Hematopoietic multipotent progenitor cell treated with erythropoietin and hydrocortisone succinate and interleukin-3 and kit ligand, for 4 days (in vitro differentiated cells): ENCODE data around the gene MND1.

ENCODE experiments used
- DNase-seq: peaks from one replicate; pipeline ENCODE4 v3.0.0-alpha.2; 2015

The MND1 gene, protein sequence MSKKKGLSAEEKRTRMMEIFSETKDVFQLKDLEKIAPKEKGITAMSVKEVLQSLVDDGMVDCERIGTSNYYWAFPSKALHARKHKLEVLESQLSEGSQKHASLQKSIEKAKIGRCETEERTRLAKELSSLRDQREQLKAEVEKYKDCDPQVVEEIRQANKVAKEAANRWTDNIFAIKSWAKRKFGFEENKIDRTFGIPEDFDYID

DNA sequence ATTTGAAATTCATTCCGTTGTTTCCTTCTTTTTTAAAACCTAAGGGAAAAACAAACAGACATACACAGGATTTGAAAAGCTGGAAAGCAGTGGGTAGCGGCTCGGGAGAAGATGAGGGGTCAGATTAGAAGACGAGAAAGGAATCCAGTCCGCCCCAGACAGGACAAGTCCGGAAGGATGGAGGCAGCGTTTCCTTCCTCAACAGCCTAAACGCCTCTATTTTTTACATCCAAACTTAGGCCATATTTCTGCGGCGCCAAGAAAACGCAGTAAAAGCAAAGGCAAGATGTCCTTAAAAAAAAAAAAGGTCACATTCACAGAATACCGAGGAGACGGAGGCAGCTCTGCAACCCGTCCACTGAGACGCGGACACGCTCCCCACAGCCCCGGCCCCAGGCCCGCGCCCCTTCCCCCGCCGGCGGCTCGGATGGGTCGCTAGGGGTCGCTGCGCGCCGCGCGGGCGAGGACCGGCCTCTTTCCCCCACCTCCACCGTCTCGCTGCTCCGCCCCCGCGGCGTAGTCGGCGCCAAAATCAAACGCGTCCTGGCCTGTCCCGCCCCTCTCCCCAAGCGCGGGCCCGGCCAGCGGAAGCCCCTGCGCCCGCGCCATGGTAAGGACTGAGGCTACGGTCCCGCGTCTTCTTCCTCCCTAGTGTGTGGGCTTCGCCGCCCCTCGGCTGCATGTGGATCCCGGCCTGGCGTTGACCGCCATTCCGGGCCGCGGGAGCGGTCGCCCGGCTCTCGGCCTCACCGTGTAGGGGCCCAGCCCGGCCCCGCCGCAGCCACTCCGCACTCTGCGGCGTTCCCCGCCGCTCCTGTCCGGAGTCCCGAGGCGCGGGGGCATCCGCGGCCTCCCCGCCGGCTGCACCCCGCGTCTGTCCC lies at the start of gene MND1:
TSS of gene MND1 (plus strand) at position 558 of the 881 bp plus-strand sequence. CDS start at position 608, 50 bp downstream.
- peak; percentile 96 for DNase-seq

DNA sequence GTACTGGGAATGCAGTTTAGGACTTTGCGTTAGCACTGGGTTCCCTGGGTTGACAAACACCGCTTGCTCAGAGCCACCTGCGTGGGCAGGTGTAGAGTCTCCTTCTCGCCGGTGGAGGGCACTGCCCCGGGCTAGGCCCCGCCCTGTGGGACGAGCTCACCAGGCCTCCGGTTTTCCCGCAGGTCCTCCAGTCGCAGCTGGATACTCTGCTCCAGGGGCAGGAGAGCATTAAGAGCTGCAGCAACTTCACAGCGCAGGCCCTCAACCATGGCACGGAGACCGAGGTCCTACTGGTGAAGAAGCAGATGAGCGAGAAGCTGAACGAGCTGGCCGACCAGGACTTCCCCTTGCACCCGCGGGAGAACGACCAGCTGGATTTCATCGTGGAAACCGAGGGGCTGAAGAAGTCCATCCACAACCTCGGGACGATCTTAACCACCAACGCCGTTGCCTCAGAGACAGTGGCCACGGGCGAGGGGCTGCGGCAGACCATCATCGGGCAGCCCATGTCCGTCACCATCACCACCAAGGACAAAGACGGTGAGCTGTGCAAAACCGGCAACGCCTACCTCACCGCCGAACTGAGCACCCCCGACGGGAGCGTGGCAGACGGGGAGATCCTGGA lies 49.2 kb upstream of the MND1 start:
- no peak for DNase-seq

DNA sequence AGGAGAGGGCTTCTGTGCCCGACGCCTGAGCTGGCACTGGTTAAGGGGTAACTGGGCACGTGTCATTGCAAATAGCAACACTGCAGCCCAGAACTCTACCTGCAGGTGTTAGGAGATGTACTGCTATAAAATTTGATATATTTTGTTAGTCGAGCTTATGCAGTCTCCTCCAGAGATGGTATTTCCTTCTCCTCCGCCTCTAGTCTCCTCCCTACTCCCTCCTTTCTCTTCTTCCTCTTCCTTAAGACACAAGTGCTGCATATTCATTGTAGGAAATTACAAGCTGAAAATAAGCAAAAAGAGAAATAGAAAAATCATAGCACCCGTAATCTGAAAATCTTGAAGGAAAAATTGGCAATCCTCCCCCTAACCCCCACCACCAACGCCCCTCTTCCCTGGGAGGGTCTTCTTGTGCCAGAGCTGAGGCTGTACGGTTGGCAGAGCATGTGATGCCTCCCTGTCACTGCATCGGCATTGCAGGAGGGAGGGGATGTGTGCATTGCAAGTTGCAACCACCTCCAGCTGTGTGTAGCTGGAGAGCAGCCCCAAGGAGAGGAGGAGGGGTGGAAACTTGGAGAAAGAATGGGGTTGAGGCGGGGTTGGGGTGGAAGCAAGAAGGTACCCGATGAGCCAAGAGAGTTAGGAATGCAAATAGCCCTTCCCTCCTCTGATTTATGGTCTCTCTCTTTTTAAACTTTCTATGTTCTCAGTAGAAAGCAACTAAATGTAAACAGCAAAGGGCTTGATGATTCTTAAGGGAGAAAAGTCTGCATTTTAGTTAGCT lies 48.3 kb upstream of the MND1 start:
- no peak for DNase-seq

DNA sequence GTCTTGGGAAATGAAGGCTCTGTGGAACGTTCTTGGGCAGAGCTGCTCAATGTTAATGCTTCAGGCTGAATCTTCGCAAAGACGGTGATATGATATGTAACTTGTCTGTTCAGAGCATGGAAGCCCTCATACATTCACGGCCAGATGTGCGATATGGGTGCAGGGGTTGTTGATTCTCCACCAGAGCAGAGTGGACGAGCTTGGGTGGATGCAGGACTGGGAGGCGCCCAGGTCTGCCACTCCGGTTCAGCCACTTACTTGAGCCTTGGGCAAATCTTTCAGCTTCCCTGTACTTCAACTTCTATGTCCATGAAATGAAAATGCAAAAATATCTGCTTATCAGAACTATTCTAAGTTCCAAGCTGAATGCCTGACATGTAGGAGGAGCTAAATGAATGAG lies 47.4 kb upstream of the MND1 start:
- no peak for DNase-seq

DNA sequence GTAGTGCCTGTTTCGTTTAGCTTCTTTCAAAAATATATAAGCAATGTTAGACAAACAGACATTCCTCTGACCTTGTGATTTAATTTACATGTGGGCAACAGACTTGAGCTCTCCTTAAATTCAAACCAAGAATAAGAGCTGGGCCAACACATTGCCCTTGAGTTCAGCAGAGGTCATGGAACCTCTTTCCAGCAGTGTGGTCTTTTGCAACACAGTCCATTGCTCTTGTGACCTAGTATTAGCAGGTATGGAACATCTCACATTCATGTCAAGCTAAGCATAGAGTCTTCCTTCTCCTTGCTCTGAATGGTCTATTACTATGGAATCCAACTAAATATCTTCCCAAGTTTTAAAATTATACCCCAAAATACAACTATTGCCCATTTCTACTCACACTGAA lies 33.7 kb upstream of the MND1 start:
- DNase-seq = no peak

DNA sequence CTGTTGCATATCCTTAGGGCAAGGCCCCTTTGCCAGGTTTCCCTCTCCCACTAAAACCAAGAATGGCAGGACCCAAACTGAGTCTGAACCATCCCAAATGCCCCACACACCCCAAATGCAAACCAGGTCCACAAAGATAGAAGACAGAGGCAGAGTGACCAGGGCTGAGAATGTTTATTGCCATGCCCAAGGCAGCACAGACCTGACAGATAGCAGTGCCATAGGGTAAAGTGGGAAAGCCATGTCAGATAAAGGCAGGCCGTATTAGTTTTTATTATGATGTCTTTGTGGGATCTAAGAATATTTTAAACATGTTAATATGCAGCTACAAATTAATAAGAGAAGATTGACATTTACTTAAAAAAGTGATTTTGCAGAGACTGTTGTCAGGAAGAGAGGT lies 29.6 kb upstream of the MND1 start:
- DNase-seq = no peak

DNA sequence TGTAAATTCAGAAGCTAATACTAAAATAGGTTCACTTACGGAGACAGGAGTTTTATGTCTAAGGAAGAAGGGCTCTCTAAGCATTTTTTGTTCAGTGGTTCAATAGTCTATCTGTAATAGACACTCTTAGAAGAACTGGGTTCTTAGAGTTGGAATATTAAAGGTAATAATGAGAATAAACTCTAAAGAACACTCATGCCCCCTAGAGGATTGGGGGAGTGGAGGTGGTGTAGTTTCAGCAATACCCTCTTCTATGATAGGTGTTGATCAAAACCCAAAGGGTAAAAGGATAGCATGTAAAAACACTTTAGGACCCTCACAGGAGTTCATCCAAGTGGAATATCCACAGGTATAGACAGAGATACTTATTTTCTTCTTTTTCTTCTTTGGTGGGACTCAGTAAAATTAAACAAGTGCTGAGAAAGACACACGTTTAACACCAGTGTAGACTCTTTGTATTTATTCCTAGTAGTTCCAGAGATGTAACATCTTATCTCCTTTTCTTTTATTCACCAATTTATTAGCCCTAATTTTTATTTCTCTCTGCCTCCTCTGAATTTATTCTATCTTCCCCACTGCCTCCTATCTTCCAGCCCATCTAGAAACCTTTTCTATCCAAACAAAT lies 25.7 kb upstream of the MND1 start:
- peak; percentile 83 for DNase-seq

DNA sequence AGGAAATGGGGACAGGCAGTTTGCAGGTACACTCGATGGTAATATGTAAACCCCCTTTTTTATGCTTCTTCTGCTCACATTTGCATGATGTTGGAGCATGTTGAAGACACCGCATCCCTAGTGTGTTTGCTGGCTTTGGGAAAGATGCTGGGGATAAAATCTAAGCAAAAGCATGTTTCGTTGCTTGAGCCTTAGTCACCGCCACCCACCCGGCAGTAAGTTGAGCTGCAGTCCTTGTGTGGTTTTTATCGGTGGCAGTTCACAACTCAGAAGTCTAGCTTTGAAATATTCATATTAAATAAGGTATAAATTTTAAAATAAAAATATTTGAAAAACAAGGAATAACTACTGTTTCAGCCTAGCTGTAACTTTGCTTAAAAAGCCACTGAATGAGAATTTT lies 21.7 kb upstream of the MND1 start:
- no peak for DNase-seq

DNA sequence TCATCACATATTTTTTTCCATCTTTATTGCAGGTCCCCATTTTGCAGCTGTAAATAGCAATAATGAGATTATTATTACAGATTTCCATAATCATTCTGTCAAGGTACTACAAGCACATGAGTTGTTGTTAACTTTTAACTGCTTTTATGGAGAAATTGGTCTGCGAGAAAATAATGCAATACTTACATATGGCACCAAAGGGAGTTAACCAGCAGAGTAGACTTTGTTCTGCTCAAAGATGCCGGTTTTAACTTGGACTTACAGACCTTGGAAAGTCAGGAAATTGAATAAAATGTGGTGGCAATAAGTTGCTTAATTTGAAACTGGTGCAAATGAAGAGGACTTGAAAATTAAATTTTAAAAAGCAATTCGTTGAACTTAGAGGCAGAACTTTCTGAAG lies 20.4 kb upstream of the MND1 start:
- no peak for DNase-seq

DNA sequence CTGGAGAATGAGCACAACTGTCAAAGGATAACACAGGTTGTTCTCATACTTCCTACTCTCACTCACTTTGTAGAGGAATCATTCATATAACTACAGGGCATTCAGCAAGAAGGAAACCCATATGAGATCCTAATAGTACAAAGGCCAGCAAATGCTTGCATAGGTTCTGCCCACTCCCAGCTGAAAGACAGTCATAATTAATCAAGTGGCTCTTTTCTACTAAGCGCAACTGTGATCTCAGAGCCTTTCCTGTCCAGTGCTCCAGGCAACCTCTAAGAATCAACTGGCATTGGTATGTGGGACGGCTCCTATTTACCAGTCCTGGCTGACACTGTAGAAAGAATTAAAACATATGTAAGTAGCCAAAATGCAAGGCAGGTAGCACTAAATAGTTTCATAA lies 18.9 kb upstream of the MND1 start:
- DNase-seq = no peak

DNA sequence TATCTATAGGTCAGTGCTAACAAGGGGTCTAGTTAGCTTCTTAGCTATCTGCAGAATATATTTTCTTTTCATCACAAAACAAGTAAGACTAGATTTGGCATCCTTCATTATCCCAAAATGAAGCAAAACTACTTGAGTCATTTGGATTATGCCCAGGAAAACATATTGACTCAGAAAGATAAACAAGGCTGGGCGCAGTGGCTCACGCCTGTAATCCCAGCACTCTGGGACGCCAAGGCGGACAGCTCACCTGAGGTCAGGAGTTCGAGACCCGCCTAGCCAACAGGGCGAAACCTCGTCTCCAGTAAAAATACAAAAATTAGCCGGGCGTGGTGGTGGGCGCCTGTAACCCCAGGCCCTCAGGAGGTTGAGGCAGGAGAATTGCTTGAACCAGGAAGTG lies 18.0 kb upstream of the MND1 start:
- DNase-seq = no peak

DNA sequence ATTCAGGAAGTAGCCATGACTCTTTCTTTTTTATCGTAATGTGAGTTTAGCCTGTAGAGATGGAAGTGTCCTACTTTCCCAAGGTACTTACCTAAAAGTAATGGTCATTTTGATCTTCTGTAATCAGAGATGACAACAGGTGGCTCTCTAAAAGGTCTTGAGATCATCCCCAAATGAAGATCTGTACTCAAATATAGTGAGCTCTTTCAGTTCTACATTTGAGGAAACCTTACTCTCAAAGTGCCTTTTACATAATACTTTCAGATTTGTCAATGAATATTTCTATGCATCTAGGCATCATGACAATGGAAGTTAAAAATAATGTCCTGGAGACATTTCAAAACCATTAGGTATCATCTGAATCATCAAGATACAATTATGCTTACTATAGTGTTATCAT lies 17.2 kb upstream of the MND1 start:
- DNase-seq = no peak

DNA sequence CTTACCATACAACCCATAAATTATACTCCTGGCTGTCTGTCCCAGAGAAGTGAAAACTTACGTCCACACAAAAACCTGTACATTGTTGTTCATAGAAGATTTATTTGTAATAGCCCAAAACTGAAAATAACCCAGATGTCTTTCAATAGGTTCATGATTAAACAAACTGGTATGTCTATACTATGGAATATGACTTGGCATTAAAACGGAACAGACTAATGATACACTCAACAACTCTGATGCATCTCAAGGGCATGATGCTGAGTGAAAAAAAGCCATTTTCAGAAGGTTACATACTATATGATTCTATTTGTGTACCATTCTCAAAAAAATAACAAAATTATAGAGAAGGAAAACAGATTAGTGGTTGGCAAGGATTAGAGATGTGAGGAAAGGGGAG lies 11.6 kb upstream of the MND1 start:
- DNase-seq = no peak

DNA sequence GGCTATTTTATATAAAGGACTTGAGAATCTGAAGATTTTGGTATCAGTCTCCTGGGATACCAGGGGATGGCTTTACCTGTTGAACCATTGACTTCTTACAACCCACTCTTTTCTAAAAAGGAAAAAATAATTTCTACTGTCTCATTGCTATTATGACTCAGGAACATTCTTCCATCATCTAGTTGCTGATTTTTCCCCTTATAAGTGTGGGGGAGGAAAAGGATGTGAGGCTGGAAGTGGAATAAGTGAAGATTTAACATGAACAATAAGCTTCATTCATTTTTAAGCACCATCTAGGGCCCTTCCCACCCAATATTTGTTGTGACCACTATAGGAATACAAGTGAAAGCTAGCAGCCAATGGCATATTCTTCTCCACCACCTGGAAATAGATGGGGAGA lies 10.6 kb upstream of the MND1 start:
- DNase-seq = no peak

DNA sequence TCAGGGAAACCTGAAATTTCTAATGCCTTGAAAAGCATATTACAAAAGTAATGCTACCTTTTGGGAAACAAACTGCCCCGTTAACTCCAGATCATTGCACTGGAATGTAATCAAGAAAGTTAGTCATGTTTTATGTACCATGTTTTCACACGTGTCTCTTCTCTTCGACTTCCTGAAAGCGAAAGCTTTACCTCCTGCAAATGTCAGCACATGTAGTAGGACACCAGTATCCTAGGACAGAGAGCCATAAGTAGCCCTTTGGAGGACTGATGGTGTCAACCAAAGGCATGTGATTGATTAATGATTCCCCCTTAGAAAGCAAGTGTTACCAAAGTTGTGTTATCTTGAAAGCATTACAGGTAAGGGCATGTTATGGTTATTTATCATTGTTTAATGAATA lies 8.8 kb upstream of the MND1 start:
- no peak for DNase-seq

DNA sequence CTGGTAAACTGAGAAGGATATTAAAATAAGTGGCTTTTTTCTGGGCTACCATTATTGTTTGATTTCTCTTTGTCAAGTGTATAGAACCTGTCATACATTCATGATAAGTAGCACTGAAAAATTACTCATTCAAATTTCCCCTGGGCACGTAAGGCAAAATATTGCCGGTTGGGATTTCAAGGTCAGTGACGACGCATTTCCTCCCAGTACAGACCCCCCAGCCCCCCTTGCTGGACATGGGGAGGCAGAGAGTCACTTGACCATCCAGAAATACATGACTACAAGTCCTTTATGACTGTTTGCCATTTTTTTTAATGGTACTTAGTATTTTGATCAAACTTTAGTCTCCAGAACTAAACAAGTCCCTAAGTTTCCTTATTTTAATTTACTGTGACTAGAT lies 6.8 kb upstream of the MND1 start:
- DNase-seq = no peak

DNA sequence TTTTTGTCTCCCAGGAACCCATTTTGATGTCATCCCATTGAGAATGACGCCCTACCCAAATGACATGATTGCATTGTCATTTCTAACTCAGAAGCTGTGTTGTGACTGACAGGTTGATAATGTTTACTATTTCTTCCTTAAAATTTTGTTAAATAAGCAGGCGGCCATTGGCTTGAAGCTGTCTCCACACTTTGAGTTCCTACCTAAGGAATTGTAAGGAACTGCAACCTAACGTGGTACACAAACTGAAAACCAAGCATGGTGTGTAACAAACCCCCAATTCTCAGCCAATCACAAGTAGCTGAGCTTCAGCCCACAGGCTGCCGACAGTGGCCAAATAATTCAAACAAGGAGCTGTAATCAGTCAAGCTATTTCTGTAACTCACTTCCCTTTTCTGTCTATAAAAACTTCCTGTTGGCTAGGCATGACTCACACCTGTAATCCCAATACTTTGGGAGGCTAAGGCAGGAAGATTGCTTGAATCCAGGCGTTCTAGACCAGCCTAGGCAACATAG lies 2.9 kb upstream of the MND1 start:
- peak; percentile 73 for DNase-seq

DNA sequence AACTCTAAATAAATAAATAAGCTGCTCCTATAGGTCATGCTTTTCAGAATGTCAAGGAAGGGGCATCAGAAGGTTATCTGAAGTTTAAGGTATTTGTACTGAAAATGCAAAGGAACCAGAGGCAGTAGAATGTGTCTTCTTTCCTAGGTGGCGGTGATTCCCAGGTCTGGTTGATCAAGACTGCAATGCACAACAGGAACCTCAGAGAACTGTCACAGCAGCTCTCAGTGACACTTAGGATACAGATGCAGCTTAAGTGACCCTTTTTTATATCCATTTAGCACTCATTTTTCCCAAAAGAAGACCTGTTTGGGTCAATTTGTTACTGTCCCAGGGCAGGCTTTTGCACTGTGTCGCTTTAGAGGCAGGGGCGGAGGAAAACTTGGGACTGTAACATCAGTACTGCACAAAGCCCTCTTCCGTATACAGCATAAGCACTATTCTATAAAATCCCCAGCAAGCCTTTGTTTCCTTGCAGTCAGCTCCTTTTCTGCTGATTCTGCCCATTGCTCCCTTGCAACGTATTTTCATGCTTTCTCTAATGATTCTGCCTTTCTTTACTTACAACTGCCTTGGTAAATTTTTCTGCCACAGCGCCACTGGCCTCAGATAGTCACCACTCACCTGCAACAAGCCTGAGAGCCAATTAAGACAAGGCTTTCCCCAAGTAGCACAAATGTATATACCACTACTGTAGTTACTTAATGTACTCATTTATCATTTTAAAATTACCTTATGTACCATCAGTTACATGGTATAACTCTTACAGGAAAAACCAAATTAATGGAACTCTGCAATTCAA lies 1.5 kb upstream of the MND1 start:
- no peak for DNase-seq

DNA sequence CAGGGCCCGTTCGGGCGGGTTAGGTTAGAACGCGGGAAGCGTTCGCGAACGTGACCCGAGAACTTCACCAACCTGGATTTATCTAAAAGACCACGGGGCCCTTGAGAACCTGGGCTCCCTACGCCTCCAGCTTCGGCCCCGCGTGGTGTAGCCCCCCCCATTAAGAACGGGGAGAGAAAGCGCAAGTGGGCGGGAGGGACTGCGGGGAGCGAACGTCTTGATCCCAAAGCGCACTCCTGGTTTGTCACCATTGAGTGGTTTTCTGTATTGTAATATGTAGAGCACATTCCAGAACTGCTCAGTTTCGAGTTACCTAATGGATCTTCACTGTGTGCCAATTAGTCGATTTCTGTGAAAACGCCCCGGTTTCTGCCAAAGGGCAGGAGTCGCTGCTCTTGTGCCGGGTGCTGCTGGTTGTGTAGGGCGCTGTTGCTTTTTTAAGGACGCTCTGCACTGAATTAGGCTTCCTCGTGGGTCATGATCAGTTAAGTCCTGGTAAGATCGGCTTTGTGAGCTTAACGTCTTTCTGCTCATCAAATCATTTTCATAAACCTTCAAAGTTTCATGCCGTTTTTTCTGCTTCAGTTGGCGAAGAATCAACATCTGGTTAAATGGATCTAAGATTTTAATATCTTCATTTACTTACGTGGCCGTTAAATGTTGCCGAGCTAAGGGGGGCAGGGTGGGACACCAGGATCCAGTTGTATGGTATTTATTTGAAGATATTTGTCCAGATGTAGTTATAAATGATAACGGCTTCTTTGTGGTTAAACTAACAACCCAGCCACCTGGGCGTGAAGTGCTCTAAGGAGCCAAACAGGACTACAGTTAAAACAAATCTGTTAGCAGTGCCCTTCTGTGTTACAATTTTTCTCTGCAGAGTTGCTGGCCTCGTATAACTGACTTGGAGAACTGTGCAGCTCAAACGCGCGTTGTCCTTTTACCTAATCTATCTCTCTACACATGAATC lies 809 bp downstream of the MND1 start:
- peak; percentile 84 for DNase-seq

DNA sequence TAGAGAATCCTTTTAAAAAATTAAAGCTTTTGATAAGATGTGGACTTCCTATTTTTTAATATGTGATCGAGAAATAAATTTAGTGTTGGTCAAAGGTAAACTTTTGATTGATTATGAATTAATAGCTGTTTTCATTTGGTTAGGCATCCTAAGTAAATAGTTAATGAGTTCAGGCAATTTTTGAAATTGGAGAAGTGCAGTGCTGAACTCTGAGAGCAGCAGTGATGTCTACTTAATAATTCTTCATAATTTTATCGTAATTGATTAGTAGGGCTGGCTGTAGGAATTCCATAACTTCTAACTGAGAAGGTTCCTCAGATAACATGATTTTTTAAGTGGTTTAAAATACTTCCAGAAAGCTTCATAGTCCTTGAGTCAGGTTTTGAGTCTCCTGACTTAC lies 1.5 kb downstream of the MND1 start:
- DNase-seq = peak; percentile 18

DNA sequence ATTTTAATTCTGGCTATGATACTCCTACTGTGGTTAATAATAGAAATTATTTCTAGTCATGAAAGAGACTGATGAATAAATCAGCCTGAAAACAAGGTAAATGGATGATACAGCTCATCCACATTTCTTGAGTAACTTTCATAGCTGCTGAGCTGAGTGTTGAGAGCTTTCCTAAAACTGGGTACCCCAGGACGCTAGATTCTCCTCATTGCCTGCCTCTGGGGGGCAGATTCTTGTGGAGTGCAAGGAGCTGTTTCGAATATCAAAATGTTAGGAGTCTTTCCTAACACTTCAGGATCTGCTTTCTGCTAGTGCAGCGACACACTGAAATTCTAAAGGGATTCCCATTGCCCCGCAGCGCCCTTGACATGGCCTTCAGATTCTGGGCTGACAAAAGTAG lies 2.1 kb downstream of the MND1 start:
- peak; percentile 38 for DNase-seq
